Activated CD4-positive, alpha-beta T cell treated with anti-CD3 and anti-CD28 coated beads for 24 hours (primary cell): ENCODE data around the gene HIVEP3.
"Not testable (repeated sequence)": the region's sequence is repeated elsewhere in the genome, so short reads cannot be mapped to it uniquely, and the experiment has no call there.

Experiments used
- DNase-seq, 2 donors: peaks; one replicate each; pipeline ENCODE4 v3.0.0-alpha.2; 2020; ENCODE audit warnings: low read depth in 2 of 2

Gene HIVEP3

GRCh38 chr1:41918450-41919043 is at the start of gene HIVEP3:
Gene HIVEP3, minus strand, starts transcription at chr1:41918922.
- no peak for DNase-seq

DNA sequence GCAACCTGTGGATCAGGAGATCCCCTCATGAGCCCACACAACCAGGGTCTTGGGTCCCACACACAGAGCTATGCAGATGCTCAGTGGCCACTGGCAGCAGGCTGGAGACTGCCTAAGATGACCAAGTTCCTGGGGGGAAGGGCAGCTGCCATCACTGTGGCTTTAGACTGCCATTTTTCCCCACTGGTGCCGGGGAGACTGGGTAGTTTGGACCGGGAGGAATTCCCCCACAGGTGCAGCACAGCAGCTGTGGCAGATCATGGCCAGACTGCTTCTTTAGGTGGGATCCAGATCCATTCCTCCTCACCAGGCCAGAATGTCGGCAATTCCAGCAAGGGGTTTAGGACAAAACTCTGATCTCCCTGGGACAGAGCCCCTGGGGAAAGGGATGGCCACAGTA is 45.7 kb upstream of the HIVEP3 start:
- DNase-seq: no peak

GRCh38 chr1:41963636-41964035 is 44.9 kb upstream of the HIVEP3 start:
- DNase-seq: no peak

DNA sequence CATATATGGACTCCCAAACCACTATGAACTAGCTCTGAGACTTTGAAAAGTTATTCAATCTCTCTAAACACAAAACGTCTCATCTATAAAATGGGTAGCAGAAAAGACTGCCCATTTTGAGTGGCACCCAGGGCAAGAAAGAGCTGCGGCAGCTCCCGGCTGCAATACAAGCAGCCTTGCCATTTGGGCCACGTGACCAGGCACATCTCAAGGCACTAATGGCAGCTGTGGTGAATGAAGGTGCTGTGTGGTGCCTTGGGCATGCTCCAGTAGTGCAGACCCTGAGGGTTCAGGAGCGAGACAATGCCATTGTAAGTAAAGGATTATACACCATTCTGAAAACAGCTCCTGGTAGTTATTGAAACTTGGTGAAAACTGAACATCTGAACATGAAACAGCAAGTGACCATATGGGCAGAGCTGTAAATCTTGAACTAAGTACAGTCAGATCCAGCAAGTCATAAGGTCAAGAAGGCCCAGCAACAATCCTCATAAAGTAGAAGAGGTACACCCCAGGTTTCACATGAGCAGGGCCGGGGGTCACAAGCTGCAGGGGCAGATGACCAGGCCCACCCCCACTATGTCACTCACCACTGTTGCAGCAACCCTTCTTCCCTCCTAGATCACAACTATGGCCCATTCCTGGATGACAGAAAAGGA is 39.4 kb upstream of the HIVEP3 start:
- DNase-seq: no peak

DNA sequence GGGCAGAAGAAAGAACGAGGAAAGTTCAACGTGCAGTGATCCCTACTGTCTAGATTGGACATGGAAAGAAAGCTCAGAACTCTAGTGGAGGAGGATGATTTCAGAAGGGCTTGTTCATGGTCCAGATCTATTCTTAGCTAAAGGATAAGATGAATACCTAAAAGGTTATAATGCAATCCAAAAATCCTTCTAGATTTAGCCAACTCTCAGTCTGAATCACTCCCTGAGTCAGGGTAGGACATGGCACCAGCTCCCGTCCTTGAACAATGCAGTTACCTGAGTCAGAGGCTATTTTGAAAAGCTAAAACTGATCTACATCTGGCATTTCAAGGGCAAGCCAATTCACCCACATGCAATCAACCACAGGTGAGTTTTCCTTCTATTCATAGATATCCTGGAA is 38.8 kb upstream of the HIVEP3 start:
- DNase-seq: no peak

DNA sequence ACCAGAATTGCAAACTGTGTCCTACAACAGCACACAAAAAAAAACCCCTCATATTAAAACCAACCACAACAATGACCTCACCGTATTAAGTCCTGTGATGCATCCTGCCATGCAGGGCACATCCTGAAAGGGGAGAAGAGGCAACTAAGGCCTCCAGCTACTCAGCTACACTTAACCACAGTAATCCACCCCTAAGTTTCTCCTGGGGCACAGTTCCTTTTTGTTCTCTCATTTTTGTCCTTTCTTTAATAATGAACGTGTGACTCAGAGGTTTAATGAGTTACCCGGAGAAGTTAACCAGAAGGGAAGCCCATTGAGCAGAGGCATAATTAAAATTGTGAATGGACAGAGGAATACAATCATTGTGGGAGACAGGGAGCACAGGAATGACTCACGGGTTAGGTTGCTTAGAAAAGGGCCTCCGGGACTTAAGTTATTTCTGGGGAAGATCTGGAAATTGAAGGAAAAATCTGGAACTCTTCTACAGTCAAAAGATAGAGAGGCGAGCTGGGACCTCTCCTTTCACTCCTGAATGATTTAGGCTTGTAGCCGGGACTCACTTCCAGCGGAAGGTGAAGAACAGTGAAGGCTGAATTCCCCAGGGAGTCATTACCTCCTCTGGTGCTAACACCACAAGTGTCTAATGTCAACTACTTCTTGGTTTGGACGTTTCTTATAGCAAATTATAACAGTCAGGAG is 36.9 kb upstream of the HIVEP3 start:
- DNase-seq: no peak

GRCh38 chr1:41954533-41954944 is 35.8 kb upstream of the HIVEP3 start:
- no peak for DNase-seq

GRCh38 chr1:41953291-41953690 is 34.6 kb upstream of the HIVEP3 start:
- no peak for DNase-seq

DNA sequence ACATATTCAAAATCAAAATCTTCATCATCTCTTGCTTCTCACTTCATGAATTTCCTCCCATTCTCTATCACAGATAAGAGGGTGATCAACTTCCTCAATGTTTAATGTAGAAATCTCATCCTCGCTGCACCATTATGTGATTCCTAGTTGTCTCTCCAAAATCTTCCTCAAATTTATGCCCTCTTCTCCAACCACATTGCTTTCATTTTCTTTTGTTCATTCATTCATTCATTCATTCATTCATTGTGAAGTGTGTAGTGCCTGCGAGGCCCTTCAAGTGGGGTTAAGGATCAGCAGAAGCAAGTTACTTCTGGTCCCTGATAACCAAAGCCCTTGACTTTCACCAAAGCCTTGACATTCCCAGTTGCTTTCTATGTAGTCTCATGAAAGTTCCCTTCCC is 33.5 kb upstream of the HIVEP3 start:
- no peak for DNase-seq

DNA sequence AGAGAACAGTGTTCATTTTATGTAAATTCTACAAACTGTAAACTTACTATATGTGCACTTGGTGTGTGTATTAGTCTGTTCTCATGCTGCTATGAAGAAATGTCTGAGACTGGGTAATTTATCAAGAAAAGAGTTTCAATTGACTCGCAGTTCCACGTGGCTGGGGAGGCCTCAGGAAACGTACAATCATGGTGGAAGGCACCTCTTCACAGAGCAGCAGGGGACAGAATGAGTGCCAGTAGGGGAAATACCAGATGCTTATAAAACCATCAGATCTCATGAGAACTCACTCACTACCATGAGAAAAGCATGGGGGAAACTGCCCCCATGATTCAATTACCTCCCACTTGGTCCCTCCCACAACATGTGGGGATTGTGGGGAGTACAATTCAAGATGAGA is 32.8 kb upstream of the HIVEP3 start:
- not testable (repeated sequence) for DNase-seq

- DNase-seq: no peak
Observed at GRCh38 chr1:41950820-41951219, 32.1 kb upstream of the HIVEP3 start.

DNA sequence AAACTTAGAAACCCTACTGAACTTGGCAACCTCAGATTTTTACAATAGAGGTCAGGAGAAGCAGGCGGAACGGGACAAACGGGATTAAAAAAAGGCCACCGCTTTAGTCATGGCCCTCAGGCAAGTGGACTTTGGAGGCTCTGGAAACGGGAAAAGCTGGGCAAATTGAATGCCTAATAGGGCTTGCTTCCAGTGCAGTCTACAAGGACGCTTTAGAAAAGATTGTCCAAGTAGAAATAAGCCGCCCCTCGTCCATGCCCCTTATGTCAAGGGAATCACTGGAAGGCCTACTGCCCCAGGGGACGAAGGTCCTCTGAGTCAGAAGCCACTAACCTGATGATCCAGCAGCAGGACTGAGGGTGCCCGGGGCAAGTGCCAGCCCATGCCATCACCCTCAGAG is 27.2 kb upstream of the HIVEP3 start:
- DNase-seq: not testable (repeated sequence)

GRCh38 chr1:41943717-41944116 is 25.0 kb upstream of the HIVEP3 start:
- DNase-seq: no peak

- DNase-seq: no peak
Observed at GRCh38 chr1:41942278-41942677, 23.6 kb upstream of the HIVEP3 start.

DNA sequence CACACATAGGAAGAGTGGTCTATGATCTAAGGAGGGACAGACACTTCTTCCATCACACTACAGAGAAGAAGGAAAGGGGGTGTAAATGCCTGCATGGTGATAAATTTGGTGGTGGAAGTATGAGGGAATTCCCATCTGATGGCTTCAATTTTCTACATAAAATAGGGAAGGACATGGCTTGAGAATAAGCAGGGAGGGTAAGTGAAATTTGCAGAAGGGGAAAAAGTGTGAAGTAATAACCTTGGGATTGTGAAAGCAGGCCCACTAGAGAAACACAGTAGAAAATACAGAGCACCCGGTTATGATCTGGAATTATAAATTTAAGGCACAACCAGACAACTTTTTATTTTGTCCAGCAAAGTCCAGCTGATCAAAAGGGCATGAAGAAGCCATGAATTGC is 22.7 kb upstream of the HIVEP3 start:
- no peak for DNase-seq

DNA sequence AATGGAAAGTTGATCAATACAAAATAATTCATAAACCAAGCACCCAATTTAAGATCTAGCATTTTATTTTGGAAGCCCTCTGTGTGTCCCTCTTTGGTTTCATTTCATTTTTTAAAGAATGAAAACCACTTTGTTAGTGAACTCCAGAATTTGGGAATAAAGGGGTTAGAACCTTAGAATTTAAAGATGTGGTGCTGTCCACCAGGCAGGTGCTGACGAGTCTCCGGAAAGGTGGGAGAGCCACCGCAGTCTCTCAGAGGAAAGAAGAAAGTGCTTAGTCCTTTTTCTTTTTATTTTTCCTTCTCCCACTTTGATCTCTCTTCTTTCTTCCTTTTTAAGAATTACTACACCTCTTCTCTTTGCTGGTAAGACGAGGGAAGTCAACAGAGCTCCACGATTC is 20.5 kb upstream of the HIVEP3 start:
- DNase-seq: no peak

- no peak for DNase-seq
Observed at GRCh38 chr1:41936107-41936506, 17.4 kb upstream of the HIVEP3 start.

DNA sequence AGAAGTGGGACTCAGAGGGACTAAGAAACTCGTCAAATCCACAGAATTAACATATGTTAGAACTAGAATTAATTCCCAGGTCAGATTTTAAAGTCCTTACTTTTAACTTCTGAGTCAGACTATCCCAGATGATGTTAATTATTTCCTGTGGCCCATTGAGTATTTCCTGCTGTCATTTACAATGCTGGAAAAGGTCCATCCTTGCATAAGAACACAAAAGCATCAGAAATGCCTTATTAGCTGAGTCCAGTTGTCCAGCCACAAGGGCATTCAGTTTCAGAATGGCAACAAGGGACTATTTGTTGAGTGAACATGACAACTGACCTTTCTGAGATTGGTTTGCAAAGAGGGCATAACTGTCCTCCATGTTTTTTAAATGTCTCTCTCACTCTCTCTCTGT is 16.5 kb upstream of the HIVEP3 start:
- DNase-seq: no peak

- no peak for DNase-seq
Observed at GRCh38 chr1:41933106-41933505, 14.4 kb upstream of the HIVEP3 start.

GRCh38 chr1:41931578-41931977 is 12.9 kb upstream of the HIVEP3 start:
- DNase-seq: no peak

GRCh38 chr1:41927118-41927517 is 8.4 kb upstream of the HIVEP3 start:
- no peak for DNase-seq

- no peak for DNase-seq
Observed at GRCh38 chr1:41925712-41926111, 7.0 kb upstream of the HIVEP3 start.

DNA sequence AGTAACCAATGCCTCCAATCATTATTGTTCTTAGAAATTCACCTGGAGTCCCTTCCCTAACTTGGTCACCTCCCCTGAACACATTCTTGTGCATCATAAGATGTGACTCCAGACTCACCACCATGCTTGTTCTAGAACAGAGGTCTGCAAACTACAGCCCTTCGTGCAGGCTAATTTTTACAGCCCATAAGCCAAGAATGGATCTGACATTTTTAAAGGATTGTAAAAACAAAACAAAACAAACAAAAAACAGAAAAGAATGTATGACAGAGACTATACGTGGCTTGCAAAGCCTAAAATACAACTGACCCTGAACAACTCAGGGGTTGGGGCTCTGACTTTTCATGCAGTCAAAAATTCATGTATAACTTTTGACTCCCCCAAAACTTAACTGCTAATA is 6.2 kb upstream of the HIVEP3 start:
- no peak for DNase-seq
